ENCODE data around the gene GPR135.

DNA sequence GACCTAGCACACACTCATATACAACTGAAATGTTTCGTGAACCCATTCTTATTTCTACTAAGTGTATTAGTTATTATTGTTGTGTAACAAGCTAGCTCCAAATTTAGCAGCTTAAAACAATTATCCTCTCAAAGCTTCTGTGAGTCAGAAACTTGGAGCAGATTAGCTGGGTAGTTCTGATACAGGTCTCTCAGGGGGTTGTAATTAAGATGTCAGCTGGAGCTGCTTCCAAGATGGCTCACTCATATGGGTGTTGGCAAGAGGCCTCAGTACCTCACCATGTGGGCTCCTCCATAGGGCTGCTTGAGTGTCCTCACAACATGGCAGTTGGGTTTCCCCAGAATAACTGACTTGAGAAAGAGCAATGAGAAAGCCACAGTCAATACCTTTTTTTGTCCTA, 9.8 kb downstream of the GPR135 start:
- TF ChIP-seq POLR2AphosphoS5 (IDR thresholded peaks at IDR 0.05; ENCODE audit: low read depth, low read length), result no peak
- no peak for TF ChIP-seq TAF1 (IDR thresholded peaks at IDR 0.05; ENCODE audit: borderline replicate concordance, insufficient read depth, low read length)
- TF ChIP-seq, protein P1, sequence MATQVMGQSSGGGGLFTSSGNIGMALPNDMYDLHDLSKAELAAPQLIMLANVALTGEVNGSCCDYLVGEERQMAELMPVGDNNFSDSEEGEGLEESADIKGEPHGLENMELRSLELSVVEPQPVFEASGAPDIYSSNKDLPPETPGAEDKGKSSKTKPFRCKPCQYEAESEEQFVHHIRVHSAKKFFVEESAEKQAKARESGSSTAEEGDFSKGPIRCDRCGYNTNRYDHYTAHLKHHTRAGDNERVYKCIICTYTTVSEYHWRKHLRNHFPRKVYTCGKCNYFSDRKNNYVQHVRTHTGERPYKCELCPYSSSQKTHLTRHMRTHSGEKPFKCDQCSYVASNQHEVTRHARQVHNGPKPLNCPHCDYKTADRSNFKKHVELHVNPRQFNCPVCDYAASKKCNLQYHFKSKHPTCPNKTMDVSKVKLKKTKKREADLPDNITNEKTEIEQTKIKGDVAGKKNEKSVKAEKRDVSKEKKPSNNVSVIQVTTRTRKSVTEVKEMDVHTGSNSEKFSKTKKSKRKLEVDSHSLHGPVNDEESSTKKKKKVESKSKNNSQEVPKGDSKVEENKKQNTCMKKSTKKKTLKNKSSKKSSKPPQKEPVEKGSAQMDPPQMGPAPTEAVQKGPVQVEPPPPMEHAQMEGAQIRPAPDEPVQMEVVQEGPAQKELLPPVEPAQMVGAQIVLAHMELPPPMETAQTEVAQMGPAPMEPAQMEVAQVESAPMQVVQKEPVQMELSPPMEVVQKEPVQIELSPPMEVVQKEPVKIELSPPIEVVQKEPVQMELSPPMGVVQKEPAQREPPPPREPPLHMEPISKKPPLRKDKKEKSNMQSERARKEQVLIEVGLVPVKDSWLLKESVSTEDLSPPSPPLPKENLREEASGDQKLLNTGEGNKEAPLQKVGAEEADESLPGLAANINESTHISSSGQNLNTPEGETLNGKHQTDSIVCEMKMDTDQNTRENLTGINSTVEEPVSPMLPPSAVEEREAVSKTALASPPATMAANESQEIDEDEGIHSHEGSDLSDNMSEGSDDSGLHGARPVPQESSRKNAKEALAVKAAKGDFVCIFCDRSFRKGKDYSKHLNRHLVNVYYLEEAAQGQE (IDR thresholded peaks at IDR 0.05; ENCODE audit: insufficient read depth in 1 of 2, low read depth in 2 of 2, low read length in 2 of 2), result no peak
- no peak for TF ChIP-seq SIN3A (IDR thresholded peaks at IDR 0.05; ENCODE audit: borderline replicate concordance, insufficient read depth, low read length)
- no peak for TF ChIP-seq FOXP2 (optimal IDR thresholded peaks at IDR 0.05; ENCODE audit: borderline replicate concordance, extremely low read depth, extremely low read length, insufficient read depth)

All from PFSK-1 (cell line).